Neural cell (in vitro differentiated cells): ENCODE results near the gene SMARCB1.

Experiments
- CTCF ChIP-seq: fragments of 450-650 bp; IDR thresholded peaks from 2 replicates; pipeline ENCODE4 v1.5.1; 2014; ENCODE audit warnings: antibody characterized with exemption, mild to moderate bottlenecking, moderate library complexity; ENCODE audit not compliant: poor library complexity, severe bottlenecking
- EP300 ChIP-seq: fragments of 450-650 bp; conservative IDR thresholded peaks from 2 replicates; pipeline ENCODE4 v1.6.1; 2014; ENCODE audit warnings: antibody characterized with exemption, mild to moderate bottlenecking, moderate library complexity; ENCODE audit not compliant: poor library complexity, severe bottlenecking
- EZH2 ChIP-seq: fragments of 200-600, 300-800 bp; shearing (Covaris generic), sonication (generic); IDR thresholded peaks from 2 replicates; pipeline ENCODE4 v1.6.1; 2014; ENCODE audit warnings: antibody characterized with exemption, low read length, borderline replicate concordance, mild to moderate bottlenecking; ENCODE audit not compliant: insufficient read depth, poor library complexity, severe bottlenecking
- POLR2AphosphoS5 ChIP-seq: IDR thresholded peaks from 2 replicates; pipeline ENCODE4 v1.6.1; 2012
- RAD21 ChIP-seq: fragments of 450-650 bp; conservative IDR thresholded peaks from 2 replicates; pipeline ENCODE4 v1.6.1; 2014; ENCODE audit warnings: antibody characterized with exemption, mild to moderate bottlenecking, moderate library complexity
- REST ChIP-seq: IDR thresholded peaks from 2 replicates; pipeline ENCODE4 v1.6.1; 2012; ENCODE audit warnings: borderline replicate concordance
- SMC3 ChIP-seq: fragments of 450-650 bp; conservative IDR thresholded peaks from 2 replicates; pipeline ENCODE4 v1.6.1; 2014; ENCODE audit warnings: antibody characterized with exemption, mild to moderate bottlenecking, moderate library complexity; ENCODE audit not compliant: poor library complexity
- TAF1 ChIP-seq: IDR thresholded peaks from 2 replicates; pipeline ENCODE4 v1.6.1; 2012; ENCODE audit warnings: low read depth

GRCh38 chr22:23774922-23775436 lies 11.8 kb upstream of the SMARCB1 start:
- no peak for TF ChIP-seq SMC3
- TF ChIP-seq POLR2AphosphoS5, result no peak
- TF ChIP-seq CTCF, result no peak
- no peak for TF ChIP-seq EP300
- TF ChIP-seq TAF1, result no peak
- TF ChIP-seq EZH2, result no peak
- TF ChIP-seq RAD21, result no peak
- no peak for TF ChIP-seq REST
